Fibroblast of villous mesenchyme (primary cell): ENCODE measurements around the gene CD96. TPM values are rescaled to one million over a fixed set of nuclear protein-coding genes. Genes with fewer than 3 reads are reported as not detected.

Experiments used
- DNase-seq: peaks from one replicate; pipeline ENCODE4 v3.0.0-alpha.2; 2010; ENCODE audit warnings: low read depth
- H3K4me3 ChIP-seq: 2 replicates; pipeline ENCODE4 v1.5.1; 2011; ENCODE audit warnings: low read depth, mild to moderate bottlenecking, low read length
- total RNA-seq: library from RNA; depleted of rRNA; stranded (reverse); fragments of >200 nt; gene quantifications from 2 replicates; pipeline ENCODE4 v1.2.3, GENCODE V29; 2012
- TF ChIP-seq, protein P1 (sequence below): IDR thresholded peaks from 2 replicates; pipeline ENCODE4 v1.5.1; 2012; ENCODE audit warnings: low read depth, mild to moderate bottlenecking, low read length; ENCODE audit not compliant: insufficient read depth

The CD96 gene
- total RNA-seq, 1 donor, result not detected

DNA sequence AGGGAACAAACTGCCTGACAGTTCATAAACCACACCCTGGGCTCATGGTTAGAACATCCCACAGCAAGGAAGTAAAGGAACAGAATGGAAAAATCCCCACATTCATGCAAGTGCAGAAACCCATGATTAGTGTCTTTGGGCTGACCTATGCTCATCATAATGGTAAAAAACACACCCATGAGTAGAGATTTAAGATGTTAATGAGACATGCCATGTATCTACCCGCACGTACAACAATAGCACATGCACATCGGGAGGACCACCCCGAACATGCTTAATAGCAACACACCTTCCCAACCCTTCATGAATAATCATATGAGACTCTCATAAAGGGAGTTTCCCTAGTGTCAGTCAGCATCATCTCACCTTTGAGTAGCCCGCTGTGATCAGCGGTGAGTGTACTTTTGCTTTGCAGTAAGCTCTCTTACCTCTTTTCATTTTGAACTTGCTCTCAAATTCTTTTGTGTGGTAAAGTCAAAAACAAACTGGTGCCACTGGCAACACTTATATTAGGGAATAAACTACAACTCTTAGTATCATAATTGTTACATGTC lies 30.0 kb downstream of the CD96 start:
- no peak for DNase-seq
- H3K4me3 ChIP-seq, result no peak overlapping the region
- TF ChIP-seq, protein P1, sequence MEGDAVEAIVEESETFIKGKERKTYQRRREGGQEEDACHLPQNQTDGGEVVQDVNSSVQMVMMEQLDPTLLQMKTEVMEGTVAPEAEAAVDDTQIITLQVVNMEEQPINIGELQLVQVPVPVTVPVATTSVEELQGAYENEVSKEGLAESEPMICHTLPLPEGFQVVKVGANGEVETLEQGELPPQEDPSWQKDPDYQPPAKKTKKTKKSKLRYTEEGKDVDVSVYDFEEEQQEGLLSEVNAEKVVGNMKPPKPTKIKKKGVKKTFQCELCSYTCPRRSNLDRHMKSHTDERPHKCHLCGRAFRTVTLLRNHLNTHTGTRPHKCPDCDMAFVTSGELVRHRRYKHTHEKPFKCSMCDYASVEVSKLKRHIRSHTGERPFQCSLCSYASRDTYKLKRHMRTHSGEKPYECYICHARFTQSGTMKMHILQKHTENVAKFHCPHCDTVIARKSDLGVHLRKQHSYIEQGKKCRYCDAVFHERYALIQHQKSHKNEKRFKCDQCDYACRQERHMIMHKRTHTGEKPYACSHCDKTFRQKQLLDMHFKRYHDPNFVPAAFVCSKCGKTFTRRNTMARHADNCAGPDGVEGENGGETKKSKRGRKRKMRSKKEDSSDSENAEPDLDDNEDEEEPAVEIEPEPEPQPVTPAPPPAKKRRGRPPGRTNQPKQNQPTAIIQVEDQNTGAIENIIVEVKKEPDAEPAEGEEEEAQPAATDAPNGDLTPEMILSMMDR, result no peak

DNA sequence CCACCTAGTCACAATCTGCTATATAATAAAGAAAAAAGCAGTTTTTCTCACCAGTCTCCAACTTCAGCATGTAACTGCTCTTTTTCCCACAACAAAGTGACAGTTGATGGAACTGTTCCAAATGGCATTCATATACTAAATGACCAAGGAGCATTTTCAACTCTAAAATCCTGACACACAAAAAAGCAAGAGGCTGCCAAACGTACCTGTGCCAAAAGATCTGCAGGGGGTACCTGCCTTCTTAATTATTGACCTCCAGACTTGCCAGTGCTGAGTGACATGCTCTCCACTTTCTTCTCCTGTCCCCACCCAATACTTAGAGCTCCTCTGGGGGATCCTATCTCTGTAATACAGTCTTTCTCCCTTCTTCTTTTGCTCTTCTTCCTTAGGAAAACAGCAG lies 35.1 kb downstream of the CD96 start:
- H3K4me3 ChIP-seq, result no peak overlapping the region
- no peak for DNase-seq
- TF ChIP-seq, protein P1, result no peak

DNA sequence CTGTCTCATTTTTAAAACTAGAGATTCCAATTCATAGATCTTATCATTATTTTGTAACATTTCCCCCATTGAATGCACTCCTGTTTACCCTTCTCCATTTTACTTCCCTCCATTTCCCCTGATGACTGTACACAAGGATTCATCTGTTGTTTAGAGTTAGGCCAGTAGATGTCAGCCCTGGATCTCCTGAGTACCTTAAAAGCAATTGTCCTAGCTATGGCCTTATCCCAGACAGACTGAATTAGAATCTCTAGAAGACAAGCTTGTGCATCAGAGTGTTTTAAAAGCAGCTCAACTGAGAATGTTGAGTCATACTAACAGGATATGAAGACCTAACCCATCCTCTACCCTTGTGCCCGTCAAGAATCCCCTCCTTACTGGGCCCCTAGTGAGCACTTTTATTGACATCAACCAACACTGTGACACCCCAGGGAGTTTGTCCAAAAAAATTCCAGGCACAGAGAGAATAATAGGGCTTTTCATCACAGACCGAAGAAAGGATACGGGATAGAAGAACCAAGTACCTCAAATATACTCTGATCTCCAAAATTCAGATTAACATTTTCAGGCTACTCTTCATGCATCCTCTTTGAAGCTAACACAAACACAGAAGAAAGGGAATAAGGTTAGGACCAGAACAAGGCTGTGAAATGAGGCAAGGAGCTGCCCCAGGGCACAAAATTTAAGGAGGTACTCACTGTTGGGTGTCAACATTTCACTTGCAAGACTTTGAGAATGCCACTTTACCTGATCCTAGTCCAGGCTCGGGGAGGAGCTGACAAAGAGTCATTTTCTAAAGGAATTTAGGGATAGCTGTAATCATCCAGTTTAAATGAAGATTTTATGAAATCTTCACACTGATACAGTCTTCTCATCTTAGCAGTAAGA lies 36.0 kb downstream of the CD96 start:
- TF ChIP-seq, protein P1, result peak; percentile 70
- DNase-seq, result peak; percentile 77
- H3K4me3 ChIP-seq, result no peak overlapping the region

DNA sequence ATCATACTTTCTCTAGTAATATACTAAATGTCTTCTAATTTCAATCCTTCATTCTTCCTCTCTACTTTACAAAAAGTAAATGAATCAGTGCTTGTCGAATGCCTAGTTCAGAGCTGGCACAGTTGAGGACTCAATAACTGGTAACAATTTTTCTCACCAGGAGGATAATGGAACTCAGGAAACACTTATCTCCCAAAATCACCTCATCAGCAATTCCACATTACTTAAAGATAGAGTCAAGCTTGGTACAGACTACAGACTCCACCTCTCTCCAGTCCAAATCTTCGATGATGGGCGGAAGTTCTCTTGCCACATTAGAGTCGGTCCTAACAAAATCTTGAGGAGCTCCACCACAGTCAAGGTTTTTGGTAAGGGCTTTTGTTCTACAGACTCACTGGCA lies 36.9 kb downstream of the CD96 start:
- DNase-seq, result no peak
- H3K4me3 ChIP-seq, result no peak overlapping the region
- TF ChIP-seq, protein P1, result no peak

DNA sequence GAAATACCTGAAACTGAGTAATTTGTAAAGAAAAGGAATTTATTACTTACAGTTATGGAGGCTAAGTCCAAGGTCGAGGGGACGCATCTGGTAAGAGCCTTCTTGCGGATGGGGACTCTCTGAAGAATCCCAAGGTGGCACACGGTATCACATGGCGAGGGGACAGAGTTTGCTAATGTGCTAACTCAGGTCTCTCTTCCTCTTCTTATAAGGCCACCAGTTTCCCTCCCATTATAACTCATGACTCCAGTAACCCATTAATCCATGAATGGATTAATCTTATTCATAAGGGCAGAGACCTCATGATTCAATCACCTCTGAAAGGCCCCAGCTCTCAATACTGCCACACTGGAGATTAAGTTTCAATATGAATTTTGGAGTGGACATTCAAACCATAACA lies 37.5 kb downstream of the CD96 start:
- no peak overlapping the region for H3K4me3 ChIP-seq
- no peak for DNase-seq
- TF ChIP-seq, protein P1, result no peak

DNA sequence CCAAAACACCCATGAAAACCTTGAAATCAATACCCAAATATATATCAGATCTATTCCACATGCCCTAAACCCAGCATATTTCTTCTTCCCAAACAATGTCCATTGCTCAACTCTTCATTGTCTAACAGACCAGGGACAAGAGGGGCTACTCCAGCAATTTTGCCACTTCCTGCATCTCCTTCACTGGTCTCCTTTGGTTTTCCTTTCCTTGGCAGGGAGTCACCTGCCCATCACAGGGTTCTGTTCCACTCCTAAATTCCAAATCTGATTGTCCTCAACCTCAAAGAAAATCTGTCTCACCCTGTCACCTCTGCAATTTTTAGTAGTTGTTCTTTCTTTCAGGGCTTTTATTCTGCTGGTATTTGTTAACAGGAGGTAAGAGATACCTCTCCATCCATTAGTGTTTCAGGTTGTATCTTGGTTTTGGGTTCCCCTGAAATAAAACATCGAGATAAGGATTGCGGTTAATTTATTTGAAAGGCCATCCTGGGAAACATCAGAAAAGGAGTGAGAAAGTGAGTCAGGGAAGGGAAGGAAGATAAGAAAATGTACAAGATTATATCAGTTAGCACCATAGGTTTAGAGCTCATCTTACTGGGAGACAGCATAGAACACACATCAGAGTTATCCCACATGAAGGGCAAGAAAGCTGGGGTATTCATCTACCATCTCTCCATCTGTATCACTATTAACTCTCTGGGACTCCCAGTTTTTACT lies 39.6 kb downstream of the CD96 start:
- peak; percentile 16 for DNase-seq
- TF ChIP-seq, protein P1, result no peak
- no peak overlapping the region for H3K4me3 ChIP-seq
